ENCODE measurements around the gene VDR. TPM values are rescaled to one million over a fixed set of nuclear protein-coding genes. Genes with fewer than 3 reads are reported as not detected.

The VDR gene
- total and polyA plus RNA-seq, 8 donors: 1.2 to 5.5 (median 2.0) TPM

DNA sequence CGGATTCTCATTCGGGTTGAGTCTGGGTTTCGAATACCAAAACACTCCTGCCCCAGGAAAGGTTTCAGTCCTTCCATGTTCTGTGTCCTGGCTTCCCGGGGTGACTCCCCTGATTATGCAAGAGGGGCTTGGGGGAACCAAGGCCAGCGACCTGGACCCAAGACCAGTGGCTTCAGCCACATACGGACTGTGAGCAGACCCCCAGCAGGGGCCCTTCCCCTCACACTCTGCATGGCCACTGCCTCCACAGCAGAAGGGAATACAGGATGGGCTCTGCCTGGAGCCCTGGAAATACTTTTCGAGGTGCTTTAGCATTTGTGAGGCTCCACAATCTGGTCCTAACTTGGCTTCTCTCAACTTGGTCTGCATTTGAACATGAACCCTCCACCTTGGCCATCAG lies 104.2 kb downstream of the VDR start:
- TF ChIP-seq, protein P1, sequence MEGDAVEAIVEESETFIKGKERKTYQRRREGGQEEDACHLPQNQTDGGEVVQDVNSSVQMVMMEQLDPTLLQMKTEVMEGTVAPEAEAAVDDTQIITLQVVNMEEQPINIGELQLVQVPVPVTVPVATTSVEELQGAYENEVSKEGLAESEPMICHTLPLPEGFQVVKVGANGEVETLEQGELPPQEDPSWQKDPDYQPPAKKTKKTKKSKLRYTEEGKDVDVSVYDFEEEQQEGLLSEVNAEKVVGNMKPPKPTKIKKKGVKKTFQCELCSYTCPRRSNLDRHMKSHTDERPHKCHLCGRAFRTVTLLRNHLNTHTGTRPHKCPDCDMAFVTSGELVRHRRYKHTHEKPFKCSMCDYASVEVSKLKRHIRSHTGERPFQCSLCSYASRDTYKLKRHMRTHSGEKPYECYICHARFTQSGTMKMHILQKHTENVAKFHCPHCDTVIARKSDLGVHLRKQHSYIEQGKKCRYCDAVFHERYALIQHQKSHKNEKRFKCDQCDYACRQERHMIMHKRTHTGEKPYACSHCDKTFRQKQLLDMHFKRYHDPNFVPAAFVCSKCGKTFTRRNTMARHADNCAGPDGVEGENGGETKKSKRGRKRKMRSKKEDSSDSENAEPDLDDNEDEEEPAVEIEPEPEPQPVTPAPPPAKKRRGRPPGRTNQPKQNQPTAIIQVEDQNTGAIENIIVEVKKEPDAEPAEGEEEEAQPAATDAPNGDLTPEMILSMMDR (IDR thresholded peaks at IDR 0.05): no peak
- Histone ChIP-seq H3K4me3 (no peak overlapping the region), H3K4me1 (peaks cover 0 to 27% (median 0%) of the 10 kb centered on the region in 3 donors), H3K27me3 (no peaks in the 10 kb centered on the region), H3K27ac (peak overlapping the region in 2 of 4 donors; percentile 78 to 81), H3K9me3 (no peaks in the 10 kb centered on the region), H3K36me3 (no peaks in the 10 kb centered on the region)
- no peak for FAIRE-seq
- no peak for ATAC-seq
- no peak for DNase-seq
- intact Hi-C loops (cut with DNase I): no loop called here
- WGBS, 2 donors: 85 to 92% methylated on average over 7 of the region's 7 CpGs

DNA sequence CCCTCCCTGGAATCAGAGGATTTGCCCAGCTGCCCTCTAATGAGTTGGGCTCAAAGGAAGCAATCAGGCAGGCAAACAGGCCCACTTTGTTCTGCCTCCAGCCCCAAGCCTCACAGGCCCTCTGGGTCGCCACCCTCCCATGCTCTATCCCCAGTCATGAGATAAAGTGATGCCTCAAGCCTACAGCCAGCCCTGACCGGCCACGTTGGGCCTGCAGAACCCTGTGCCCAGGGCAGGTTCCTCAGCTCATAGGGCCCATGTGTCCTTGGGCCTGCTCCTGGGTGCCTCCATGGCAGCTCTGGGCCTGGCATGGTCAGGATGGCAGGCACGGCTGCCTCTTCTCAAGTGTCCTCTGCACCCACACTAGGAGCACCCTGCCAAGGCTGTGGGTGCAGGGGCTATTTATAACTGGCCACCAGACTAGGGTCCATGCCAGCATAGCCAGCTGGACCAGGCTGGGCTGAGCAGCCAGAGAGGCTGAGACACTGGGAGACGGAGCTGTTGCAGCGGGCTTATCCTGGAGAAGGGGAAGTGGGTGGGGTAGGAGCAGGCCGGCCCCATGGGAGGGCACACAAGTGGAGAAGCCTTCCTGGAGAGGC lies 105.3 kb downstream of the VDR start:
- intact Hi-C loops (cut with DNase I): no loop called here

DNA sequence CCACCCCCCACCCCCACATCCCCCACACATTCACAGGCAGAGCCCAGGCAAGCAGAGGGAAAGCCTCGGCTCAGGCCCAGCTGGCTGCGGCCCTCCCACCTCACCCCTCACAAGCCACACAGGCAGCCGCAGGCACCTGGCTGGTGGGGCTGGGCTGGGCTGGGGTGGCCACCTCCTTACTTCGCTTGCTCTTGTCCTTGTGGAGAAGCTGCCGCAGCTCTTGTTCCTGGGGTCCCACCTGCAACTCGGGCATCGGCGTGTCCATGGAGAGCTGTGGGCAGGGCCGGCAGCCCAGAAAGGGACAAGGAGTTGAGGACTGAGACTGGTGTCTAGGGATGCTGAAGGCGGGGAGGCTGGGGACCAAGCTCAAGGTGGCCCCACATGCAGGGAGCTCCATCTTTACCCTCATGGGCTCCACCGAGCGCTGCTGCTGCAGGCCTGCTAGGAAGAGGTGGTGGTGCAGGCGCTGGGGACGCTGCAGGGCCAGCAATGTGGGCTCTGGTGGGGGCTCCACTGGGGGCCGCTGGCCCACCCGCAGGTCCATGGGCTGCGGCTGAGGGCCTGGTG lies 106.3 kb downstream of the VDR start:
- DNase-seq (peak in 1 of 6 donors; percentile 69), ATAC-seq (no peak), FAIRE-seq (no peak)
- intact Hi-C loops (cut with DNase I): no loop called here
- TF ChIP-seq, protein P1 (IDR thresholded peaks at IDR 0.05): no peak
- Histone ChIP-seq H3K9me3 (no peaks in the 10 kb centered on the region), H3K27ac (no peak overlapping the region), H3K36me3 (no peaks in the 10 kb centered on the region), H3K4me3 (no peak overlapping the region), H3K4me1 (peaks cover 0 to 15% (median 0%) of the 10 kb centered on the region in 3 donors), H3K27me3 (no peaks in the 10 kb centered on the region)
- 91 to 94% methylated on average over 15 to 17 of the region's 17 CpGs for WGBS, 2 donors

More for the DNA sequence above, 105.3 kb downstream of the VDR start:
- no peaks in the 10 kb centered on the region for H3K36me3 ChIP-seq
- no peaks in the 10 kb centered on the region for H3K9me3 ChIP-seq
- no peaks in the 10 kb centered on the region for H3K27me3 ChIP-seq
- ATAC-seq: no peak
- peaks cover 0 to 25% (median 0%) of the 10 kb centered on the region in 3 donors for H3K4me1 ChIP-seq
- TF ChIP-seq, protein P1 (IDR thresholded peaks at IDR 0.05): no peak
- FAIRE-seq: no peak
- H3K27ac ChIP-seq: no peak overlapping the region
- no peak for DNase-seq
- no peak overlapping the region for H3K4me3 ChIP-seq
- WGBS, 2 donors: 86 to 88% methylated on average over 7 of the region's 7 CpGs

DNA sequence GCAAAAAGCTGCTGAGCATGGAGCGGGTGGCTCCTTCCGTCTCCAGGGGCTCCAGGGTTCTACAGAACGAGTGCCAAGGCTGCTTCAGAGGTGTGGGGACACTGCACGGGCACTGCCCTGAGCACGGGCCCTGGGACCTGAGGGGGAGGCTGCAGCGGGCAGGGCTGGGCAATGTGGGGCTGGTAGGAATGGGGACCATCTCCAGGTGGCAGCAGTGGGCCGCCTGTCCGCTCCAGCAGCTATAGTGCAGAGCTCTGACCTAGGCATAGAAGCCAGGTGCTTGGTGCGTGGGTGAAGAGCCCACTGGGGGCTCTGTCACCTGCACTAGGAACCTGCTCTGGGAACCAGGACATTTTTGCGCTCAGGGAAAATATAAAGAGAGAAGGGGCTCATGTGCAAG lies 107.4 kb downstream of the VDR start:
- intact Hi-C loops (cut with DNase I): no loop called here
- TF ChIP-seq, protein P1 (IDR thresholded peaks at IDR 0.05): no peak
- no peaks in the 10 kb centered on the region for H3K9me3 ChIP-seq
- FAIRE-seq (no peak), ATAC-seq (peak in 1 of 4 donors; percentile 36), DNase-seq (no peak)
- H3K4me3 ChIP-seq: no peak overlapping the region
- H3K4me1 ChIP-seq: peaks cover 0 to 8% (median 0%) of the 10 kb centered on the region in 3 donors
- 83 to 85% methylated on average over 10 of the region's 10 CpGs for WGBS, 2 donors
- no peaks in the 10 kb centered on the region for H3K36me3 ChIP-seq
- H3K27ac ChIP-seq: no peak overlapping the region
- no peaks in the 10 kb centered on the region for H3K27me3 ChIP-seq

DNA sequence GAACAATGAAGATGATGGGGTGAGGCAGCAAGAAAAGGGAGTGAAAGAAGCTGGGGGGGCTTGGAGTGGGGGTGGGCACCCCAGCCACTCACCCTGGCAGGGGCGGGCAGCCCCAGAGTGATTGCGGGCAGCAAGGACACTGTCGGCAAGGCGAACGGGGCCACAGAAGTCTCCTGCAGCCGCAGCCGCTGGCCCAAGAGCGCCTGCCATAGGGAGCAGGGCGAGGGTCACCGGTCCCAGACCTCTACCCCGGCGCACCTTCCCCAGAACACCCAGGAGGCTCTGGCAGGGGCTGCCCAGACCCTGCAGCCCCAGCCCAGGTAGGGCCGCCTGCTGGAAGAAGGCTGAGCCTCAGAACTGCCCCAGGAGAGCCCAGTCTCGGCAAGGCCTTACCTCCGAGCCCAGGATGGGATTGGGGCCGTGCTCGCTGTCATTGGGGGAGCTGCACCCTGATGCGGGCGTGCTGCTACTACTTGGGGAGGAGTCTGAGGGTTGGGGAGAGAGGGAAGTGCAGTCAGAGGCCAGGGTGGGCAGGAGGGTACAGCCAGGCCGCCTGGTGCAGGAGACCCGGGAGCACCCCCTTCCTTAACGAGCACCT lies 108.9 kb downstream of the VDR start:
- intact Hi-C loops (cut with DNase I): no loop called here
- no peak overlapping the region for H3K4me3 ChIP-seq
- TF ChIP-seq, protein P1 (IDR thresholded peaks at IDR 0.05): no peak
- no peaks in the 10 kb centered on the region for H3K9me3 ChIP-seq
- 91 to 94% methylated on average over 21 to 22 of the region's 22 CpGs for WGBS, 2 donors
- peaks cover 0 to 5% (median 0%) of the 10 kb centered on the region in 3 donors for H3K36me3 ChIP-seq
- ATAC-seq (no peak), FAIRE-seq (no peak), DNase-seq (peak in 1 of 6 donors; percentile 56)
- H3K4me1 ChIP-seq: no peaks in the 10 kb centered on the region
- no peak overlapping the region for H3K27ac ChIP-seq
- no peaks in the 10 kb centered on the region for H3K27me3 ChIP-seq

Measured in pancreas (tissue), 10 donors.